Measurements from ENCODE around the gene TMEM39B.
A peak's percentile ranks its signal among the peaks of the same experiment; 100 is the strongest.
"Not testable (repeated sequence)": the region's sequence is repeated elsewhere in the genome, so short reads cannot be mapped to it uniquely, and the experiment has no call there.

TMEM39B gene

GRCh38 chr1:32113436-32113835, 40.7 kb downstream of the TMEM39B start:
- not testable (repeated sequence) for DNase-seq (ENCODE audit: low spot score)

GRCh38 chr1:32114420-32114819, 41.7 kb downstream of the TMEM39B start:
- no peak for DNase-seq (ENCODE audit: low spot score)

GRCh38 chr1:32115496-32115895, 42.8 kb downstream of the TMEM39B start:
- no peak for DNase-seq (ENCODE audit: low spot score)

DNA sequence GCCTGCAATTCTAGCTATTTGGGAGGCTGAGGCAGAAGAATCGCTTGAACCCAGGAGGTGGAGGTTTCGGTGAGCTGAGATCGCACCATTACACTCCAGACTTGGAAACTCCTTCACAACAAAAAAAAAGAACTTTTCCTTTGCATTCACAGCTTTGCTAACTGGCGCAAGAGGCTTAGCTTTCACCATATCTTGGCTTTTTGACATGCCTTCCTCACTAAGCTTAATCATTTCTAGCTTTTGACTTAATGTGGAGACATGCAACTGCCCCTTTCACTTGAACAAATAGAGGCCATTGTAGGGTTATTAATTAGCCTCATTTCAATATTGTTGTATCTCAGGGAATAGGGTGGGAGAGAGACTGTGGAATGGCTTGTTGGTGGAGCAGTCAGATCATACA, 43.8 kb downstream of the TMEM39B start:
- no peak for DNase-seq (ENCODE audit: low spot score)

GRCh38 chr1:32122151-32122550, 49.4 kb downstream of the TMEM39B start:
- DNase-seq (ENCODE audit: low spot score): no peak

DNA sequence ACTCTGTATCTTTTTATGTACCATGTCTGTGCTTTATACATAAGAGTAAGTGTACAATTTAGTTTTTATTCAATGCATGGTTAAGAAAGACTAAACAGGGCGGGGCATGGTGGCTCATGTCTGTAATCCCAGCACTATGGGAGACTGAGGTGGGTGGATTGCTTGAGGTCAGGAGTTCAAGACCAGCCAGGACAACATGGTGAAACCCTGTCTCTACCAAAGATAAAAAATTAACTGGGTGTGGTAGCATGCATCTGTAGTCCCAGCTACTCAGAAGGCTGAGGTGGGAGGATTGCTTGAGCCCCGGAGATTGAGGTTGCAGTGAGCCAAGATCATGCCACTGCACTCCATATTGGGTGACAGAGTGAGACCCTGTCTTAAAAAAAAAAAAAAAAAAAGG, 50.6 kb downstream of the TMEM39B start:
- DNase-seq (ENCODE audit: low spot score): not testable (repeated sequence)

DNA sequence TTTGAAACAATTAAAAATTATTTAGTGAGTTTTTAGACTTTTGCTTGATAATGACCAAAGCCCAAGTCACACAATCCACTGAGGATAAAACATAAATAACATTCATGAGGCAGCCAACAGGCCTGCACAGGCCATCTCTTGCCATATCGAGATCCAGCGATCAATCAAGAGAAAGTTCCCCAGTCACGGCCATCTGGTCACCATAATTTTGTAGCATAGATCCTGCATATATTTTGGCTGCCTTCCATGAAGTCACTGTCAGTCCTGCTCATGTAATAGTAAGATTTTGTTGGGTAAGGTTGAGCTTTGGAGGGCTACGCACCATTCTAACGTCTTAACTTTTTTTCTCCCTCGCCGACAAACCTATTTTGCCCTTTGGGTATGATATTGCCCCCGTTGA, 52.6 kb downstream of the TMEM39B start:
- DNase-seq (ENCODE audit: low spot score): no peak

GRCh38 chr1:32126770-32127169, 54.0 kb downstream of the TMEM39B start:
- DNase-seq (ENCODE audit: low spot score): no peak

GRCh38 chr1:32127409-32128198, 54.9 kb downstream of the TMEM39B start:
- DNase-seq (ENCODE audit: low spot score): no peak

GRCh38 chr1:32128479-32128878, 55.7 kb downstream of the TMEM39B start:
- DNase-seq (ENCODE audit: low spot score): no peak

GRCh38 chr1:32128964-32129363, 56.2 kb downstream of the TMEM39B start:
- DNase-seq (ENCODE audit: low spot score): no peak

- DNase-seq (ENCODE audit: low spot score): not testable (repeated sequence)
Measured at GRCh38 chr1:32133950-32134280, 61.2 kb downstream of the TMEM39B start.

DNA sequence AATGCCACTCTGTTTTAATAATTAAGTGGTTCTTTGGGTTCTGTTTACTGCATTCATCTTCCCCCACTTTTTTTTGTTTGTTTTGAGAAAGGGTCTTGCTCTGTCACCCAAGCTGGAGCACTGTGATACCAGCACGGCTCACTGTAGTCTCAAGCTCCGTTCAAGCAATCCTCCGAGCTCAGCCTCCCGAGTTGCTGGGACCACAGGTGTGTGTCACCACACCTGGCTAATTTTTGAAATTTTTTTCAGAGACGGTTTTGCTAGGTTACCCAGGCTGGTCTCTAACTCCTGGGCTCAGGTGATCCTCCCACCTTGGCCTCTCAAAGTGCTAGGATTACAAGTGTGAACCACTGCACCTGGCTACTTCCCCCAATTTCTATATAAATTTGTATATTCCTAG, 64.4 kb downstream of the TMEM39B start:
- no peak for DNase-seq (ENCODE audit: low spot score)

- no peak for DNase-seq (ENCODE audit: low spot score)
Measured at GRCh38 chr1:32138965-32139364, 66.2 kb downstream of the TMEM39B start.

DNA sequence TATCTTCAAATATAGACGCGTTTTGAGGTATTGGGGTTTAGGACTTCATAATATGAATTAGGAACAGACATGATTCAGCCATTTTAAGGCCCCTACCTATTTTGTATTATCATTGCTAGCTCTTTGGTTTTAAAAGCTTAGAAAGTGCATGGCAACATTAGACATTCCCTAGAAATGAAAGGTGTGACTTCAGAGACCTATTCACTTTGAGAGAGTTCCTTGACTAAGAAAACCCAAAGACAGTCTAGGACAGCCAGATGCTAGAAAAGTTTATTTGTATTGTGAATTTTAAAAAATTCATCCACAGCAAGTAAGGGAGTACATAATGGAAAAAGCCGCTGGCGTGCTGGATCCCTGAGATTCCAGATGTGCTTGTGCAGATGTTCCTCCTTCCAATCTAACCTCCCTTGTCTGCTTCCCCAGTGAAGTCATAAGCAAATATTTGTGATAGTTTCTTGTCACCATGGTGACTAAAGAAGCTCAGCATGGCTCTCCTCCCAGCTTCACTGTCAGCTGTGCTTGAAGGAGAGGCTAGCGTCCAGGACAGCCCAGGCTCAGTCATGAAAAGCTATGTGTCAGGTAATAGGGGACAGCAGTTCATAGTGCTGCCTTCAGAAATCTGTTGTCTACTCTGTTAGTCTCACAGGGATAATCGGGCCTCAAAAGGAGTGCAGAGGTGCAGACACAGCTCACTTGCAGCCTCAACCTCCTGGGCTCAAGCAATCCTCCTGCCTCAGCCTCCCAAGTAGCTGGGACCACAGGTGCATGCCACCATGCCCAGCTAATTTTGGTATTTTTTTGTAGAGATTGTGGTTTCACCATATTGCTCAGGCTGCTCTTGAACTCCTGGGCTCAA, 69.9 kb downstream of the TMEM39B start:
- peak; percentile 37 for DNase-seq (ENCODE audit: low spot score)

DNA sequence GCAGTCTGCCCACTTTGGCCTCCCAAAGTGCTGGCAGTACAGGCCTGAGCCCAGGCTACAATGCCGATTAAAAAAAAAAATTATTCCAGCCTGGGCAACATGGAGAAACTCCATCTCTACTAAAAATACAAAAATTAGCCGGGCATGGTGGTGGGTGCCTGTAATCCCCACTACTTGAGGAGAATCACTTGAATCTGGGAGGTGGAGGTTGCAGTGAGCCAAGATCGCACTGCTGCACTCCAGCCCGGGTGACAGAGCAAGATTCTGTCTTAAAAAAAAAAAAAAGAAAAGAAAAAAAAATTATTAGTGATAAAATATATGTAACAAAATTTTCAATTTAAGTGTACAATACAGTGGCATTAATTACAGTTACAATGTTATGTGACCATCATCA, 70.6 kb downstream of the TMEM39B start:
- not testable (repeated sequence) for DNase-seq (ENCODE audit: low spot score)

GRCh38 chr1:32144033-32144432, 71.3 kb downstream of the TMEM39B start:
- DNase-seq (ENCODE audit: low spot score): no peak

GRCh38 chr1:32147799-32148198, 75.1 kb downstream of the TMEM39B start:
- not testable (repeated sequence) for DNase-seq (ENCODE audit: low spot score)

DNA sequence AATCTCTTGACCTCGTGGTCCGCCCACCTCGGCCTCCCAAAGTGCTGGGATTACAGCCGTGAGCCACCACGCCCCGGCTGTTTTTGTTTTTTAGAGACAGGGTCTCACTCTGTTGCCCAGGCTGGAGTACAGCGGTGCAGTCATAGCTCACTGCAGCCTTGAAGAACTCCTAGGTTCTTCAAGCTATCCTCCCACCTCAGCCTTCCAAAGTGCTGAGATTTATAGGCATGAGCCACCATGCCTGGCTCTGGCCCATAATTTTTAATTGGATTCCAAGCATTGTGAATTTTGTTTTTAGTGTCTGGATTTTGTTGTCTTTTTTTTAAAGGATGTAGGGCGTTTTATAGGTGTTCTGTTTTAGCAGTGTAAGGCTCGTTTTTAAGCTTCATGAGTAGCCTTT, 78.1 kb downstream of the TMEM39B start:
- DNase-seq (ENCODE audit: low spot score): no peak

DNA sequence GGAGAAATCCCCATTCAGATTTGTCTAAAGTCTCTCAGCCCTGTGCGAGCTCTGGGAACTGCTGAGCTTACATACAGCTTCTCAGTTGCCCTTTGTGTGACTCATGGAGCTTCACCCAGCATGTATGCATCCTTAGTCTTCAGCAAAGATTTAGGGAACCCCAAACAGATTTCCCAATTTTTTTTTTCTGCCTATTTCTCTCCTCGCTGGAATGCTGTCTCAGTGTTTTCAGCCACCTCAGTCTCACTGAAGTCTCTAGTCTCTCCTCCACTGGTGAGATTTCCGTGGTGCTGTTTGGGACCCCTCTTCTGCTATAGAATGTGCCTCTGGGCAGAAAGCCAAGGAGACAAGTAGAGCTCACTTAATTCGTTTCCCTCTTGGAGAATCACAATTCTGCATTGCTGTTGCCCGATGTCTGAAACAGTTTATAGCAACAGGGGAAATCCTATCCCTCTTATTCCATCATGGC, 78.6 kb downstream of the TMEM39B start:
- DNase-seq (ENCODE audit: low spot score): peak; percentile 36
